Uterus (tissue), 4 donors: ENCODE results near the gene DENND2A. TPM values are rescaled to one million over a fixed set of nuclear protein-coding genes. Genes with fewer than 3 reads are reported as not detected.

Source experiments
- DNase-seq, 2 donors: peaks; one replicate each; pipeline ENCODE4 v3.0.0-alpha.2; 2019 to 2020
- H3K27ac ChIP-seq, 2 donors: fragments of 200-600 bp; sonication (generic); 1 replicate in 1 of 2; 2 replicates in 1 of 2; pipeline ENCODE4 v1.5.1; 2016 to 2018
- H3K27me3 ChIP-seq, 2 donors: fragments of 200-600 bp; sonication (generic); one replicate each; pipeline ENCODE4 v1.5.1; 2018 to 2019; ENCODE audit warnings: control low read depth in 1 of 2
- H3K36me3 ChIP-seq, 2 donors: fragments of 200-600 bp; sonication (generic); one replicate each; pipeline ENCODE4 v1.5.1; 2019; ENCODE audit warnings: control low read depth in 1 of 2
- H3K4me1 ChIP-seq, 2 donors: fragments of 200-600 bp; sonication (generic); one replicate each; pipeline ENCODE4 v1.5.1; 2018 to 2019; ENCODE audit warnings: control low read depth in 1 of 2
- H3K4me3 ChIP-seq, 2 donors: fragments of 200-600 bp; sonication (generic); 1 replicate in 1 of 2; 2 replicates in 1 of 2; pipeline ENCODE4 v1.5.1; 2018 to 2019; ENCODE audit warnings: mild to moderate bottlenecking in 1 of 2
- H3K9me3 ChIP-seq, 2 donors: fragments of 200-600 bp; sonication (generic); one replicate each; pipeline ENCODE4 v1.5.1; 2019; ENCODE audit warnings: control low read depth in 1 of 2
- POLR2A ChIP-seq, 2 donors: fragments of 450-650 bp; IDR thresholded peaks; one replicate each; pipeline ENCODE4 v1.6.1; 2016; ENCODE audit warnings: antibody characterized with exemption in 2 of 2, mild to moderate bottlenecking in 1 of 2, moderate library complexity in 1 of 2
- intact Hi-C: fragments of 100-400 bp; cut with DNase I; formaldehyde crosslinking; loops from one replicate; pipeline ENCODE4 v1.15.1; 2023; ENCODE audit warnings: low total_unique reads
- total RNA-seq, 4 donors: library from RNA; depleted of rRNA in 3 of 4; stranded (reverse); fragments of >200 nt in 3 of 4; gene quantifications; one replicate each; pipeline versions ENCODE4 v1.1.0 to v1.2.4, GENCODE V29; 2014 to 2023
- TF ChIP-seq, protein P1 (sequence below), 4 experiments: fragments of 200-600 bp in 2 of 4; fragments of 450-650 bp in 2 of 4; sonication (generic) in 2 of 4; IDR thresholded peaks; one replicate each; pipeline ENCODE4 v1.5.1; 2016 to 2019; ENCODE audit warnings: antibody characterized with exemption in 4 of 4, mild to moderate bottlenecking in 2 of 4, moderate library complexity in 1 of 4
- donor health status: DM: yes; HTN: yes; CAD: no.

The DENND2A gene
- total RNA-seq, 4 donors from 2014 or later = 9.1 to 84.8 (median 35.5) TPM

DNA sequence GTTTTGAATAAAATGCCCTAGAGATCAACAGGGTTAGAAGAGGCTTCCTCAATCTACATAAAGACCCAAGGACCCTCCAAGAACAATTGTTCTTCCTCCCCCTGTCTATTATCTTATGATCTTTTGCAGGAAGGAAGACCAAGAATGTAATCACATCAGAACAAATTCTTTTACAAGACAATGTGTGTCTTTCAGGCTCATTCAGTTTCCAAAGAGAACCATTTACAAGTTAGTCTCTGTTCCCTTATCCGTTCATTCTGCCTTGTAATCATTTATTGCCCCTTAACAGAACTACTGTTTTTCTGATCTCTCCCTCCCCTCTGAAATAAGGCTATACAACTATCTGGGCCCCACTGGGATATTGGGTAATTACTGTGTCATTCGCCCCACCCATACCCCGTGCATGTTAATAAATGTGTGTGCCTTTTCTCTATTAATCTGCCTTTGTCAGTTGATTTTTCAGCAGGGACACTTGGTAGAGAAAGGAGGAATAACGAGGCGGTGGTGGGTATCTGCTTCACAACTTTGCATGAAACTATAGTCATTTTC is 155.6 kb downstream of the DENND2A start:
- intact Hi-C loops = no loop called here
- H3K27me3 ChIP-seq = no peaks in the 10 kb centered on the region
- no peak for DNase-seq
- TF ChIP-seq, protein P1, sequence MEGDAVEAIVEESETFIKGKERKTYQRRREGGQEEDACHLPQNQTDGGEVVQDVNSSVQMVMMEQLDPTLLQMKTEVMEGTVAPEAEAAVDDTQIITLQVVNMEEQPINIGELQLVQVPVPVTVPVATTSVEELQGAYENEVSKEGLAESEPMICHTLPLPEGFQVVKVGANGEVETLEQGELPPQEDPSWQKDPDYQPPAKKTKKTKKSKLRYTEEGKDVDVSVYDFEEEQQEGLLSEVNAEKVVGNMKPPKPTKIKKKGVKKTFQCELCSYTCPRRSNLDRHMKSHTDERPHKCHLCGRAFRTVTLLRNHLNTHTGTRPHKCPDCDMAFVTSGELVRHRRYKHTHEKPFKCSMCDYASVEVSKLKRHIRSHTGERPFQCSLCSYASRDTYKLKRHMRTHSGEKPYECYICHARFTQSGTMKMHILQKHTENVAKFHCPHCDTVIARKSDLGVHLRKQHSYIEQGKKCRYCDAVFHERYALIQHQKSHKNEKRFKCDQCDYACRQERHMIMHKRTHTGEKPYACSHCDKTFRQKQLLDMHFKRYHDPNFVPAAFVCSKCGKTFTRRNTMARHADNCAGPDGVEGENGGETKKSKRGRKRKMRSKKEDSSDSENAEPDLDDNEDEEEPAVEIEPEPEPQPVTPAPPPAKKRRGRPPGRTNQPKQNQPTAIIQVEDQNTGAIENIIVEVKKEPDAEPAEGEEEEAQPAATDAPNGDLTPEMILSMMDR (IDR thresholded peaks at IDR 0.05) = no peak
- no peak for TF ChIP-seq POLR2A (IDR thresholded peaks at IDR 0.05)
- no peaks in the 10 kb centered on the region for H3K4me1 ChIP-seq
- H3K36me3 ChIP-seq = no peaks in the 10 kb centered on the region
- H3K27ac ChIP-seq = no peak overlapping the region
- H3K4me3 ChIP-seq = no peak overlapping the region
- H3K9me3 ChIP-seq = no peaks in the 10 kb centered on the region

DNA sequence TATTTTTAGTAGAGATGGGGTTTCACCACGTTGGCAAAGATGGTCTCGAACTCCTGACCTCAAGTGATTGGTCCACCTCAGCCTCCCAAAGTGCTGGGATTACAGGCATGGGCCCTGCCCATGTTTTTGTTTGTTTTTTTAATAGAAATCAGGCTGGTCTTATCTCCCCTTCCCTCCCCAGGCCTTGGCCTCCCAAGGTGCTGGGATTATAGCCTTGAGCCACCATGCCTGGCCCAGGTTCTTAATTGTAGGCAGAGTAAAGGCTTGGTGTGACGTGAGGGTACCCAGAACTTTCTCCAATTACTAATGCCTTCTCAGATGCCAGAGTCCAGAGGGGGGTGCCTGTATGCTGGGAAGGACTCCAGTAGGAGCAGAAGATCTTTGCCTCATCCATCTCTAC is 156.1 kb downstream of the DENND2A start:
- Histone ChIP-seq H3K27me3 (no peaks in the 10 kb centered on the region), H3K9me3 (no peaks in the 10 kb centered on the region), H3K27ac (no peak overlapping the region), H3K36me3 (no peaks in the 10 kb centered on the region), H3K4me1 (no peaks in the 10 kb centered on the region), H3K4me3 (no peak overlapping the region)
- TF ChIP-seq, protein P1 (IDR thresholded peaks at IDR 0.05) = no peak
- TF ChIP-seq POLR2A (IDR thresholded peaks at IDR 0.05) = no peak
- intact Hi-C loops = no loop called here
- no peak for DNase-seq

DNA sequence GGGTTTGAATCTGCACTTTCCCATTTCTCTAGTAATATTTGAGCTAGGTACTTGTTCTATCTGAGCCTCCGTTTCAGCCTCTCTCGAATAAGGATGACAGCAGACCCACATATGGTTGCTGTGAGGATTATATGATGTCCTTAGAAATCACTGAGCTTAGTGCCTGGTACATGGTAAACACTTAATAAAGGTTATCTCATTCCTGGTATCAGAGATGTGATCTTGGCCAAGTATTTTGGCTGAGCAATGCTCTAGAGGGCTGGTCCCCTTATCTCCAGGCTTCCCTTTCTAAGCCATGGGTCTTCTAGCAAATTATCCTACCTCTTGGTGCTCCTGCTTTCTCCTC is 160.9 kb downstream of the DENND2A start:
- H3K27me3 ChIP-seq = no peaks in the 10 kb centered on the region
- intact Hi-C loops = no loop called here
- no peaks in the 10 kb centered on the region for H3K36me3 ChIP-seq
- H3K4me3 ChIP-seq = peak overlapping the region; percentile 74 to 93
- TF ChIP-seq, protein P1 (IDR thresholded peaks at IDR 0.05) = no peak
- no peak for TF ChIP-seq POLR2A (IDR thresholded peaks at IDR 0.05)
- H3K4me1 ChIP-seq = no peaks in the 10 kb centered on the region
- no peaks in the 10 kb centered on the region for H3K9me3 ChIP-seq
- H3K27ac ChIP-seq = peak overlapping the region; percentile 81 to 82
- no peak for DNase-seq

DNA sequence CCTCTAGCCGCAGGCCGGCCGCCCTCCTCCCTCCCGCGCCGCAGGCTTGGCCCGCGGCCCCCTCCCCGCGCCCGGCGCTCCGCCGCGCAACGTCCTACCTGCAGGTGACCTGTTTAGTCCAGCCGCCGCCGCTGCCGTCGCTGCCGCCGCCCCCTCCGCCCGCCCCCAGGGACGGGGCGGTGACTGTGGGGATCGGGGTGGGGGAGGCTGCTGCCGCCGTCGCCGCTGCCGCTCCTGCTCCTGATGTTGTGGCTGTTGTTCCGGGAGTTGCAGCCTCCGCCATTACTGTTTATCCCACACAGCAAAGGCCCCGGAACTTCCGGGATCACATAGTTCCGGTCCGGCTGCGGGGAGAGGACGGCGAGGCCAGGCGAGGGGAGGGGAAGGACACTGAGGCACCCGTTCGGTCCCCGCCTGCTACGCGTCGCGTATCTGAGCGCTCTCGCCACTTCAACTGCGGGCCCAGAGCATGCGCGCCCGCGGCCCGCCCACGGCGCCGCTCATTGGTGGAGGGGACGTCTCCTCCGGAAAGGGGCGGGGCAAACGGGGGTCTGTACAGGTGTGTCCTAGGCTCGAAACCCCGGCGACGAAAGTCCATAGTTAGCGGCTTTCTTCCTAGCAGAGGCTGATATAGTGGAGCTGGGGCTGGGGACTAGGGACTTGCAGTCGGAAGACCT is 161.4 kb downstream of the DENND2A start, which contains the start of gene MKRN1:
Gene MKRN1 (minus strand): TSS at position 444 of the 677 bp plus-strand sequence. CDS start 161 bp downstream, at position 283.
- TF ChIP-seq, protein P1 (IDR thresholded peaks at IDR 0.05) = no peak
- TF ChIP-seq POLR2A (IDR thresholded peaks at IDR 0.05) = peak; percentile 70 to 73
- peak; percentile 80 to 85 for DNase-seq
- no peaks in the 10 kb centered on the region for H3K27me3 ChIP-seq
- H3K36me3 ChIP-seq = no peaks in the 10 kb centered on the region
- intact Hi-C loops = no loop called here
- no peaks in the 10 kb centered on the region for H3K9me3 ChIP-seq
- H3K27ac ChIP-seq = peak within 1 kb of the TSS; percentile 81 to 82
- peak within 1 kb of the TSS; percentile 74 to 93 for H3K4me3 ChIP-seq
- H3K4me1 ChIP-seq = no peaks in the 10 kb centered on the region

DNA sequence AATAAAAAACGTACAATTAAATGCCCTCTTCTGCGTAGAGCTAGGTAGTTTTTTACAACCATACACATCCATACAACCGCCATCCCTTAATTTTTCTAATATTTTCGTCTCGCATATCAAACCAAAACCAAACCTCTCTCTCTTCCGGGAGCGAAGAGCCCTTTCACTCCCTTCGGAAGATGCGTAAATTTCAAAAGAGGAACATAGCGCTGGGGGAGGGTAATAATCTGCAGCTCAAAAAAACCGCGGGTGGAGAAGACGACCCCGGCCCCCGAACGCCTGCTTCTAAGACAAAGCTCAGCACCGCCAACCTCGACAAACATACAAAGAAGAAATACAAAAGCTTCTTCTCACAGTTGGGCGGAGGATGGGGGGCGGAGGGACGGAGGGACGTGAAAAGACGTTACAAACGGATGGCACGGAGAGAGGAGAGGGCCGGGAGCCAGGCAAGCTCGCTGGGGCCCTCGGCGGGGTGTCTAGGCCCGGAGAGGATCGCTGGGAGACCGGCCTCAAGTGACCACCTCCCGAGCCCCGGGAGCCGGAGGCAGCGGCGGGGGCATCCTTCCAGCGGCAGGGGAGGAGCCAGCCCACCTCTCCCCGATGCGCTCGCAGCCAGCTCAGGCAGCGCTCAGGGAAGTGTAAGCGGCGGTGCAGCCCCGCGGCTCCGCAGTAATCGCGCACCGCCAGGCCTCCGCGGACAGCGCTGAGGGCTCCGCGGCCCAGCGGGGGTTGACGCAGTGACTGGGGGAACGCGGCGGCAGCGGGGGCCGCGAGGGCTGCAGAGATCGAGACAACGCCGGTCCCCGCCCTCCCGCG is 162.2 kb downstream of the DENND2A start:
- Histone ChIP-seq H3K9me3 (no peaks in the 10 kb centered on the region), H3K27me3 (no peaks in the 10 kb centered on the region), H3K27ac (peak overlapping the region; percentile 81 to 82), H3K4me3 (peak overlapping the region; percentile 74 to 93), H3K4me1 (no peaks in the 10 kb centered on the region), H3K36me3 (no peaks in the 10 kb centered on the region)
- peak; percentile 38 to 43 for DNase-seq
- TF ChIP-seq, protein P1 (IDR thresholded peaks at IDR 0.05) = no peak
- TF ChIP-seq POLR2A (IDR thresholded peaks at IDR 0.05) = no peak
- intact Hi-C loops = no loop called here
